Measurements from ENCODE around the gene BRINP3.
"Not testable (repeated sequence)": the region's sequence is repeated elsewhere in the genome, so short reads cannot be mapped to it uniquely, and the experiment has no call there.

The BRINP3 gene

GRCh38 chr1:190140644-190141043, 337.0 kb downstream of the BRINP3 start:
- TF ChIP-seq ZFX (IDR thresholded peaks at IDR 0.05; ENCODE audit: borderline replicate concordance) (no peak), CTCF (IDR thresholded peaks at IDR 0.05) (no peak)
- peak overlapping the region; percentile 73 for H3K27ac ChIP-seq

DNA sequence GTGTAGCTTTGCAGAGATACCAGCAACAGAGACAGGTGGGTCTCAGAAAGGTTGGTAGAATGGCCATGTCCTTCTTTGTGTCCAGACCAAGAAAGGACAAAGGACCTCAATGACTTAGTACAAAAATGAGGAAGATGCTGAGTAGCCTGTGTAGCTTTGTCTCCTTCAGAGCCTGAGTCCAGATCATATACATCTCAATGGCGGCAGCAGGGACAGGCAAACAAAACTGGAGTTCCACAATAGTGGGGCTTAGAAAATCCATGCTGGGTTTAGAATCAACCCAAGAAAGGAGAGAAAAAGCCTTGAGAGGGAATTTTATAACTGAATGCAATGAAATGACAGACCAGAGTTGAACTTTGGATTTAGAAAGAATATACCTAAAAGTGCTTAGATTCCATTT, 339.0 kb downstream of the BRINP3 start:
- TF ChIP-seq ZFX (IDR thresholded peaks at IDR 0.05; ENCODE audit: borderline replicate concordance) (no peak), CTCF (IDR thresholded peaks at IDR 0.05) (no peak)
- H3K27ac ChIP-seq, result peak overlapping the region; percentile 73; the same call in 1 of the 2 replicates

DNA sequence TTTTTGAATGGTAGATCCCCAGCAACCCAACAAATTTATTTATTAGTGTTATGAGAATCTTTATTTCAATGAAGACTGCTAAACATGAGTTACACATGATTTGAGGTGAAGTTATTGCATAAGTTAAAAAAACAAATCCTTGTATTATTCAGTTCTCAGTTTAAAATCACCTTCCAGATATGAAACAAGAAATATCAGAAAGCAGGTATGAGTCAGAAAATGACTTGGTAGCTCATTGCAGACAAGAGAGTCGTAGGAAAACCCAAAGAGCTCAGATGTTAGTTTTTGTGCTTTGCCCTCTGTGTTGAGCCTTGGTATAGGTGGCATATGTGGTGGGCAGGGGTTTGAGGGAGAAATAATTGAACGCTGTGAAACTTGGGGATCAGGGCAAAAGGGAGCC, 339.4 kb downstream of the BRINP3 start:
- H3K27ac ChIP-seq, result no peak overlapping the region
- TF ChIP-seq ZFX (IDR thresholded peaks at IDR 0.05; ENCODE audit: borderline replicate concordance) (no peak), CTCF (IDR thresholded peaks at IDR 0.05) (no peak)

GRCh38 chr1:190129366-190129765, 348.3 kb downstream of the BRINP3 start:
- H3K27ac ChIP-seq, result no peak overlapping the region
- TF ChIP-seq CTCF (IDR thresholded peaks at IDR 0.05), result no peak
- no peak for TF ChIP-seq ZFX (IDR thresholded peaks at IDR 0.05; ENCODE audit: borderline replicate concordance)

GRCh38 chr1:190126728-190127127, 350.9 kb downstream of the BRINP3 start:
- TF ChIP-seq ZFX (IDR thresholded peaks at IDR 0.05; ENCODE audit: borderline replicate concordance), result no peak
- no peak for TF ChIP-seq CTCF (IDR thresholded peaks at IDR 0.05)
- peak overlapping the region; percentile 50 for H3K27ac ChIP-seq

- TF ChIP-seq CTCF (IDR thresholded peaks at IDR 0.05), result peak; percentile 17; the same call in 1 of the 2 replicates
- no peak for TF ChIP-seq ZFX (IDR thresholded peaks at IDR 0.05; ENCODE audit: borderline replicate concordance)
- no peak overlapping the region for H3K27ac ChIP-seq
Measured at GRCh38 chr1:190124068-190124467, 353.6 kb downstream of the BRINP3 start.

GRCh38 chr1:190120564-190120963, 357.1 kb downstream of the BRINP3 start:
- not testable (repeated sequence) for H3K27ac ChIP-seq

DNA sequence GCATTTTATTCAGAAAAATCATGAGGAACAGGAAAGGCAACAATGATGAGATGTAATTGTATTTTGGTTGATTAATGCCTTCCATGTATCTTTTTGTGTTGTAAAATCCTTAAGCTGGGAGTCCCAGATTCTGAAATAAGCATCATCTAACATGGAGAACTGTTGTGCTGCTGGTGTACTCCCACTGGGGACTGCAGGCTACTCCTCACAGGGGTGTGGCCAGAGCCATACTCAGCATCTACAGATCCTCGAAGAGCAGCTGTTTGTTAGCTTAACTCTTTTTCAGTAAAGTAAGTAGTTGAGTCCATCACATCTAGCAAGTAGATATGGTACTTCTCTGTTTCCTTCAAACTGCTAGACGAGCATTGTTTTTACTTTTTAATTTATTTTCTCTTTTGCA, 358.0 kb downstream of the BRINP3 start:
- TF ChIP-seq ZFX (IDR thresholded peaks at IDR 0.05; ENCODE audit: borderline replicate concordance), result no peak
- H3K27ac ChIP-seq, result no peak overlapping the region
